HG03045 (cell line): ENCODE data around the gene CFAP74.
"Not testable (repeated sequence)": the region's sequence is repeated elsewhere in the genome, so short reads cannot be mapped to it uniquely, and the experiment has no call there.

Source experiments
- ATAC-seq: cut with Tn5 transposase; IDR thresholded peaks from one replicate; pipeline ENCODE4 v1.9.1; 2021; ENCODE audit warnings: mild to moderate bottlenecking, moderate library complexity; ENCODE audit not compliant: unreplicated experiment

Gene CFAP74

GRCh38 chr1:1883890-1884289 lies 119.7 kb downstream of the CFAP74 start:
- not testable (repeated sequence) for ATAC-seq

DNA sequence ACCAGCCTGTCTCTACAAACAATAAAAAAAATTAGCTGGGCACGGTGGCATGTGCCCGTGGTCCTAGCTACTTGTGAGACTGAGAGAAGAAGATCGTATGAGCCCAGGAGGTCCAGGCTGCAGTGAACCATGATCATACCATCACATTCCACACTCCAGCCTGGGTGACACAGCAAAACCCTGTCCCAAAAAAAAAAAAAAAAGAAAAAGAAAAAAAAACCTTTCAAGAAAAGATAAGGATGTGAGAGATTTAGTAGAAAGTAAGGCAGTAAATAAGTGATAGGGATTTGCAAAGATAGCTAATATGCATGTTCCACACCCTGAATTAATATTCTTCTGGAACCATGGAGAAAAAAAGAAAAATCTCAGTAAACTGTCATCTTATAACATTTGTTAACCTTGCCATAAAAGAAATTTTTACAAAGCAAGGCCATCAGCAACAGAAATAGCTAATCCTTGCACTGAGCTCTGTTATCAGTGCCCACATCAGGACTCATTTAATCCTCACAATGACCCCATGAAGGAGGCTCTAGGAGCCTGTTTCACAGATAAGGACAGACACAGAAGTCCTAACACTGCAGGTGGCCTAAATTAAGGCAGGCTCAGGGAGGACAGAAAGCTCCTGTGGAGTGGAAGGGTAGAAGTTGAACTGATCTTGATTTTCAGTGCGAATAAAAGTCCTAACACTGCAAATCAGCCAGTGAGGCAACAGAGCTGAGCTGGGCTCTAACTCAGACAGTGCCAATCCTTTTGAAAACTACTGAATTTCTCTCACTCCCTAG lies 120.3 kb downstream of the CFAP74 start:
- ATAC-seq, result no peak

- ATAC-seq, result no peak
Observed at GRCh38 chr1:1881727-1882126, 121.9 kb downstream of the CFAP74 start.

GRCh38 chr1:1880617-1881312 lies 122.8 kb downstream of the CFAP74 start:
- no peak for ATAC-seq

DNA sequence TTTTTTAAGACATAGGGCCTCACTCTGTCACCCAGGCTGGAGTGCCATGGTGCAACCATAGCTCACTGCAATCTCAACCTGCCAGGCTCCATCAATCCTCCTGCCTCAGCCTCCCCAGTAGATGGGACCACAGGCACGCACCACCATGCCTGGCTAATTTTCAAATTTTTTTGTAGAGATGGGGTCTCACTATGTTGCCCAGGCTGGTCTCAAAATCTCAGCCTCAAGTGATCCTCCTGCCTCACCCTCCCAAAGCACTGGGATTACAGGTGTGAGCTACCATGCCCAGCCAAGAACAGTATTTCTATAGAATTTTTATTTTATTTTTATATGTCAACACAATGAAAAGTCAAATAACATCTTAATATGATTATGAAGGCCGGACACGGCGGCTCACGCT lies 123.6 kb downstream of the CFAP74 start:
- no peak for ATAC-seq

GRCh38 chr1:1877865-1878436 lies 125.6 kb downstream of the CFAP74 start:
- ATAC-seq, result no peak

- no peak for ATAC-seq
Observed at GRCh38 chr1:1876335-1876930, 127.2 kb downstream of the CFAP74 start.

DNA sequence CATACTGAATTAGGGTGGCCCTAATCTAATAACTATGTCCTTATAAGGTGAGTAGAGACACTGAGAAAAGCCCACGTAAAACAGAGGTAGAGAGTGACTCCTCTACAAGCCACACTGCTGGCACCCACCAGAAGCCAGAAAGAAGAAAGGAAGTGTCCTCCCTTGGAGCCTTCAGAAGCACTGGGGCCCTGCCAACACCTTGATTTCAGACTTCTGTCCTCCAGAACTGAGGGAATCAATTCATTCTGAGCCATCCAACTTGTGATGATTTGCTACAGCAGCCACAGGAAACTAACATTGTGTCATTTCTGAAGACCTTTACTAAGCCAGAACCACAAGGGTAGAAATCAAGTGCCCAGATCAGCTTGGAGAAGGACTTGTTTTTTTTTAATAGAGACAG lies 127.7 kb downstream of the CFAP74 start:
- ATAC-seq, result no peak

DNA sequence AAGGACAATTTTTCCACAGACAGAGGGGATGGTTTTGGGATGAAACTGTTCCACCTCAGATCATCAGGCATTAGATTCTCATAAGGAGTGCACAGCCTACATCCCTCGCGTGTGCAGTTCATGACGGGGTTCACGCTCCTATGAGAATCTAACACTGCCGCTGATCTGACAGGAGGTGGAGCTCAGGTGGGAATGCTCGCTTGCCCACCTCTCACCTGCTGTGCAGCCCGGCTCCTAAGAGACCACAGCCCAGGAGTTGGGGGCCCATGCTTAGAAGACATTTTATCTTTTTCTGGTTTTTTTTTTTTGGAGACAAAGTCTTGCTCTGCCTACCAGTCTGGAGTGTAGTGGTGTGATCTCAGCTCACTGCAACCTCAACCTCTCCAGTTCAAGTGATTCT lies 128.7 kb downstream of the CFAP74 start:
- ATAC-seq, result no peak

DNA sequence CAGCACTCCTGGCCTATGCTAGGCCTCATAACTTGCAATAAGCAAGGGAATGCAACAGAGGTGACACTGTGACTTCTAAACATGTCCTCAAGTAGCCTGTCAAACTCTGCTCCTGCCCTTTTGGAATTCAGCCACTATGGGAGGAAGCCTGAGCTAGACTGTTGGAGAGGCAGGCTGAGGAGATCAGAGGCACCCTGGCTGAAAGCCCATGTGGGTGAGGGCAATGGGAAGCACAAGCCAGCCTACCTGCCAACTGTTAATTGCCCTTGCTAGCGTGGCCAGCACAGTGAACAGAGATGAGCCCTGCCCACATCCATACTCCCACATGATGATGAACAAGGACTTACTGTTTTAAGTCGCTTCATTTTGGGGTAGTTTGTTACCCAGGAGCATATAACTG lies 130.4 kb downstream of the CFAP74 start:
- ATAC-seq, result no peak

GRCh38 chr1:1872329-1872994 lies 131.1 kb downstream of the CFAP74 start:
- no peak for ATAC-seq
